ENCODE measurements around the gene ANGPT4. TPM values are rescaled to one million over a fixed set of nuclear protein-coding genes. Genes with fewer than 3 reads are reported as not detected.

The ANGPT4 gene
- total RNA-seq, 4 donors from 2014 or later = 0.27 TPM; not detected in 3

GRCh38 chr20:925516-925915, 9.4 kb upstream of the ANGPT4 start:
- Histone ChIP-seq H3K36me3 (no peaks in the 10 kb centered on the region), H3K4me3 (no peak overlapping the region), H3K27me3 (no peaks in the 10 kb centered on the region), H3K4me1 (no peaks in the 10 kb centered on the region), H3K9me3 (no peaks in the 10 kb centered on the region), H3K27ac (no peak overlapping the region)
- DNase-seq = no peak
- TF ChIP-seq CTCF (IDR thresholded peaks at IDR 0.05) (no peak), POLR2A (IDR thresholded peaks at IDR 0.05) (no peak)

- Histone ChIP-seq H3K4me1 (no peaks in the 10 kb centered on the region), H3K27ac (no peak overlapping the region), H3K27me3 (no peaks in the 10 kb centered on the region), H3K9me3 (no peaks in the 10 kb centered on the region), H3K36me3 (no peaks in the 10 kb centered on the region), H3K4me3 (no peak overlapping the region)
- peak in 1 of 3 donors; percentile 45 for DNase-seq
- TF ChIP-seq POLR2A (IDR thresholded peaks at IDR 0.05) (no peak), CTCF (IDR thresholded peaks at IDR 0.05) (no peak)
Observed at GRCh38 chr20:924639-925038, 8.5 kb upstream of the ANGPT4 start.

GRCh38 chr20:922781-923180, 6.6 kb upstream of the ANGPT4 start:
- Histone ChIP-seq H3K27me3 (no peaks in the 10 kb centered on the region), H3K9me3 (no peaks in the 10 kb centered on the region), H3K4me1 (no peaks in the 10 kb centered on the region), H3K36me3 (no peaks in the 10 kb centered on the region), H3K27ac (no peak overlapping the region), H3K4me3 (no peak overlapping the region)
- no peak for DNase-seq
- TF ChIP-seq POLR2A (IDR thresholded peaks at IDR 0.05) = no peak
- TF ChIP-seq CTCF (IDR thresholded peaks at IDR 0.05) = no peak

- no peaks in the 10 kb centered on the region for H3K36me3 ChIP-seq
- H3K4me3 ChIP-seq = no peak overlapping the region
- H3K27me3 ChIP-seq = no peaks in the 10 kb centered on the region
- no peak overlapping the region for H3K27ac ChIP-seq
- H3K9me3 ChIP-seq = no peaks in the 10 kb centered on the region
- no peak for TF ChIP-seq POLR2A (IDR thresholded peaks at IDR 0.05)
- DNase-seq = peak in 1 of 3 donors; percentile 18
- no peaks in the 10 kb centered on the region for H3K4me1 ChIP-seq
Observed at GRCh38 chr20:921068-921467, 4.9 kb upstream of the ANGPT4 start.

- no peak for TF ChIP-seq POLR2A (IDR thresholded peaks at IDR 0.05)
- TF ChIP-seq CTCF (IDR thresholded peaks at IDR 0.05) = no peak
- no peak overlapping the region for H3K4me3 ChIP-seq
- H3K27me3 ChIP-seq = no peaks in the 10 kb centered on the region
- no peaks in the 10 kb centered on the region for H3K4me1 ChIP-seq
- H3K9me3 ChIP-seq = no peaks in the 10 kb centered on the region
- no peak for DNase-seq
- H3K27ac ChIP-seq = no peak overlapping the region
- H3K36me3 ChIP-seq = no peaks in the 10 kb centered on the region
Observed at GRCh38 chr20:920311-920710, 4.2 kb upstream of the ANGPT4 start.

- H3K4me1 ChIP-seq = no peaks in the 10 kb centered on the region
- no peaks in the 10 kb centered on the region for H3K27me3 ChIP-seq
- no peak overlapping the region for H3K27ac ChIP-seq
- H3K9me3 ChIP-seq = no peaks in the 10 kb centered on the region
- no peaks in the 10 kb centered on the region for H3K36me3 ChIP-seq
- no peak overlapping the region for H3K4me3 ChIP-seq
- TF ChIP-seq POLR2A (IDR thresholded peaks at IDR 0.05) = no peak
- TF ChIP-seq CTCF (IDR thresholded peaks at IDR 0.05) = no peak
- no peak for DNase-seq
Observed at GRCh38 chr20:919491-919916, 3.4 kb upstream of the ANGPT4 start.
